ENCODE measurements around the gene COL4A6. TPM values are rescaled to one million over a fixed set of nuclear protein-coding genes. Genes with fewer than 3 reads are reported as not detected.

COL4A6 gene
- total RNA-seq, 1 donor from 2014 or later = 109 TPM

Other genes starting within 250 kb of the COL4A6 start
- gene COL4A5, start 1.4 kb upstream of the COL4A6 start, total RNA-seq = 98.8 TPM